H1 (cell line): Measurements from ENCODE around the gene SMTNL2. TPM values are rescaled to one million over a fixed set of nuclear protein-coding genes. Genes with fewer than 3 reads are reported as not detected.

Experiments
- CTCF ChIA-PET: fragments of 300-600 bp; sonication (Branson Sonifier 250); formaldehyde crosslinking; loops from one replicate; lab custom pipeline; 2021; ENCODE audit not compliant: partially characterized antibody; lab: Charles Lee
- POLR2A ChIA-PET: fragments of 300-600 bp; sonication (Branson Sonifier 250); formaldehyde crosslinking; loops from one replicate; lab custom pipeline; 2021; ENCODE audit warnings: inconsistent platforms; ENCODE audit not compliant: partially characterized antibody; lab: Charles Lee
- DNase-seq, 2 experiments: peaks; one replicate each; pipeline versions ENCODE4 v3.0.0 to v3.0.0-alpha.2; 2010 to 2022; ENCODE audit warnings: low spot score in 2 of 2, low read depth in 1 of 2, mixed read lengths in 1 of 2
- FAIRE-seq: peaks from 2 replicates; lab custom pipeline; 2011; peaks lifted over from hg19 to GRCh38; lab: Jason Lieb, UNC
- H2AFZ ChIP-seq: 2 replicates; pipeline ENCODE4 v1.8.1; 2012; ENCODE audit warnings: low read length, inconsistent platforms
- H2AK5ac ChIP-seq: 2 replicates; pipeline ENCODE4 v1.6.1; 2013; ENCODE audit warnings: low read depth, low read length
- H2BK120ac ChIP-seq: replicated peaks from 2 replicates; pipeline ENCODE3; 2013; ENCODE audit warnings: low read depth, low read length, inconsistent platforms
- H2BK12ac ChIP-seq: 2 replicates; pipeline ENCODE4 v1.6.1; 2013; ENCODE audit warnings: low read depth, low read length
- H2BK15ac ChIP-seq: 2 replicates; pipeline ENCODE4 v1.6.1; 2013; ENCODE audit warnings: low read length
- H2BK20ac ChIP-seq: 2 replicates; pipeline ENCODE4 v1.6.1; 2013; ENCODE audit warnings: low read length
- H2BK5ac ChIP-seq: 2 replicates; pipeline ENCODE4 v1.6.1; 2013; ENCODE audit warnings: low read depth, low read length
- H3K14ac ChIP-seq: 2 replicates; pipeline ENCODE4 v1.6.1; 2013; ENCODE audit warnings: inconsistent platforms; ENCODE audit not compliant: insufficient read length
- H3K18ac ChIP-seq: 2 replicates; pipeline ENCODE4 v1.6.1; 2013; ENCODE audit warnings: low read length; ENCODE audit errors: extremely low read depth
- H3K23ac ChIP-seq: 2 replicates; pipeline ENCODE4 v1.6.1; 2013; ENCODE audit warnings: inconsistent platforms; ENCODE audit not compliant: insufficient read length
- H3K23me2 ChIP-seq: 2 replicates; pipeline ENCODE4 v1.6.1; 2013; ENCODE audit warnings: low read depth, low read length
- H3K27ac ChIP-seq: 2 replicates; pipeline ENCODE4 v1.6.1; 2011; ENCODE audit warnings: low read depth, low read length, inconsistent platforms
- H3K27me3 ChIP-seq, 4 experiments: replicated peaks in 1 of 4; 1 replicate in 1 of 4; 2 replicates in 3 of 4; pipeline versions ENCODE4 v1.6.1 to v1.8.1; 2011 to 2013; ENCODE audit warnings: low read length in 3 of 4, mild to moderate bottlenecking in 3 of 4, inconsistent platforms in 2 of 4, mixed read lengths in 2 of 4, moderate library complexity in 1 of 4; ENCODE audit not compliant: control insufficient read depth in 3 of 4, insufficient read depth in 3 of 4; ENCODE audit errors: extremely low read depth in 1 of 4
- H3K36me3 ChIP-seq, 4 experiments: 2 replicates each; pipeline versions ENCODE4 v1.6.1 to v1.8.1; 2011 to 2013; ENCODE audit warnings: mild to moderate bottlenecking in 4 of 4, low read length in 3 of 4, moderate library complexity in 2 of 4, control low read depth in 1 of 4, inconsistent platforms in 1 of 4; ENCODE audit not compliant: insufficient read depth in 4 of 4, control insufficient read depth in 2 of 4
- H3K4ac ChIP-seq: replicated peaks from 2 replicates; pipeline ENCODE3; 2013; ENCODE audit warnings: low read length, low read depth, mixed read lengths, inconsistent platforms; ENCODE audit not compliant: insufficient read length
- H3K4me1 ChIP-seq, 4 experiments: replicated peaks in 1 of 4; 1 replicate in 1 of 4; 2 replicates in 3 of 4; pipeline versions ENCODE4 v1.6.1 to v1.8.1; 2011 to 2013; ENCODE audit warnings: low read length in 3 of 4, inconsistent platforms in 2 of 4, mixed read lengths in 1 of 4; ENCODE audit not compliant: insufficient read depth in 4 of 4, control insufficient read depth in 3 of 4
- H3K4me2 ChIP-seq, 2 experiments: 2 replicates each; pipeline versions ENCODE4 v1.6.1 to v1.8.1; 2011 to 2013; ENCODE audit warnings: low read depth in 2 of 2, low read length in 2 of 2, control low read depth in 1 of 2, inconsistent platforms in 1 of 2, mild to moderate bottlenecking in 1 of 2; ENCODE audit not compliant: insufficient read depth in 1 of 2
- H3K4me3 ChIP-seq, 4 experiments: fragments of 200-600, 300-600 bp in 1 of 4; sonication (generic), shearing (Covaris generic), sonication (Bioruptor Twin) in 1 of 4; 2 replicates each; pipeline versions ENCODE4 v1.5.1 to v1.8.1; 2011 to 2016; ENCODE audit warnings: low read length in 4 of 4, low read depth in 3 of 4, control low read depth in 2 of 4, inconsistent platforms in 2 of 4, mild to moderate bottlenecking in 2 of 4, mixed read lengths in 1 of 4, moderate library complexity in 1 of 4; ENCODE audit not compliant: insufficient read depth in 2 of 4; ENCODE audit errors: extremely low read depth in 1 of 4
- H3K56ac ChIP-seq: replicated peaks from 2 replicates; pipeline ENCODE3; 2013; ENCODE audit warnings: low read depth, mild to moderate bottlenecking, mixed read lengths, low read length, inconsistent platforms; ENCODE audit not compliant: insufficient read length
- H3K79me1 ChIP-seq: 2 replicates; pipeline ENCODE4 v1.6.1; 2013; ENCODE audit warnings: low read depth, low read length, control low read depth
- H3K79me2 ChIP-seq, 2 experiments: 2 replicates each; pipeline versions ENCODE4 v1.6.1 to v1.8.1; 2012 to 2013; ENCODE audit warnings: low read length in 2 of 2, mild to moderate bottlenecking in 2 of 2, inconsistent platforms in 1 of 2; ENCODE audit not compliant: insufficient read depth in 2 of 2, control insufficient read depth in 1 of 2
- H3K9ac ChIP-seq, 4 experiments: replicated peaks in 1 of 4; 1 replicate in 1 of 4; 2 replicates in 3 of 4; pipeline versions ENCODE4 v1.6.1 to v1.8.1; 2011 to 2013; ENCODE audit warnings: low read depth in 3 of 4, low read length in 3 of 4, control low read depth in 2 of 4, mild to moderate bottlenecking in 2 of 4, moderate library complexity in 2 of 4, inconsistent platforms in 1 of 4; ENCODE audit errors: extremely low read depth in 1 of 4
- H3K9me3 ChIP-seq, 2 experiments: 2 replicates each; pipeline versions ENCODE4 v1.6.1 to v1.8.1; 2012 to 2013; ENCODE audit warnings: mild to moderate bottlenecking in 2 of 2, moderate library complexity in 2 of 2, control low read depth in 1 of 2, inconsistent platforms in 1 of 2, low read depth in 1 of 2, low read length in 1 of 2, mixed read lengths in 1 of 2; ENCODE audit not compliant: insufficient read depth in 2 of 2
- H4K20me1 ChIP-seq, 2 experiments: replicated peaks in 1 of 2; 2 replicates each; pipeline versions ENCODE3 to v1.8.1; 2011 to 2013; ENCODE audit warnings: inconsistent platforms in 2 of 2, low read length in 2 of 2, mild to moderate bottlenecking in 1 of 2; ENCODE audit not compliant: insufficient read depth in 2 of 2, control insufficient read depth in 1 of 2
- H4K5ac ChIP-seq: 2 replicates; pipeline ENCODE4 v1.6.1; 2013; ENCODE audit warnings: low read length, low read depth, mixed read lengths, inconsistent platforms; ENCODE audit not compliant: insufficient read length
- H4K8ac ChIP-seq: 2 replicates; pipeline ENCODE4 v1.8.0; 2013; ENCODE audit warnings: mild to moderate bottlenecking, moderate library complexity, low read length, inconsistent platforms; ENCODE audit not compliant: insufficient read depth; ENCODE audit errors: extremely low read depth
- H4K91ac ChIP-seq: replicated peaks from 2 replicates; pipeline ENCODE3; 2013; ENCODE audit warnings: low read length, mixed read lengths, inconsistent platforms; ENCODE audit not compliant: insufficient read length
- GABPA ChIP-seq: IDR thresholded peaks from 2 replicates; pipeline ENCODE4 v1.6.1; 2011; ENCODE audit warnings: mild to moderate bottlenecking, low read length, moderate library complexity, borderline replicate concordance; ENCODE audit not compliant: insufficient read depth
- WGBS, 2 experiments: shearing (Covaris generic) in 1 of 2; methylation state at CpG; one replicate each; pipeline versions ENCODE4 v1.1.6 to v1.1.7; 2013 to 2015; ENCODE audit warnings: low lambda C conversion rate in 2 of 2, mixed read lengths in 2 of 2, inconsistent platforms in 1 of 2, low coverage in 1 of 2, missing lambda C conversion rate in 1 of 2; ENCODE audit not compliant: insufficient replicate concordance in 2 of 2, insufficient coverage in 1 of 2, insufficient read length in 1 of 2; ENCODE audit errors: extremely low coverage in 1 of 2, missing lambda C conversion rate in 1 of 2; 5-methylcytosine and 5-hydroxymethylcytosine counted together
- polyA plus RNA-seq, 7 experiments: library from polyadenylated mRNA; depleted of rRNA in 3 of 7; stranded (reverse) in 5 of 7; unstranded in 2 of 7; fragments of >200 nt in 5 of 7; fragments of 200-250 nt in 2 of 7; gene quantifications; 1 replicate in 5 of 7; 2 replicates in 1 of 7; 4 replicates in 1 of 7; pipeline versions ENCODE4 v1.2.1 to v1.2.3, GENCODE V29; 2011 to 2013; ENCODE audit warnings: missing spikeins in 2 of 7, mixed read lengths in 2 of 7
- total RNA-seq: library from RNA; stranded (reverse); fragmentation: NEBNext Ultra II Directional; extraction: Animal tissue kit (Norgen Biotek cat#: 25700); gene quantifications from 2 replicates; pipeline ENCODE4 v1.2.1, GENCODE V29; 2021

SMTNL2 gene
- total and polyA plus RNA-seq, 2 of the 8 experiments (the other 6 are each of a cell fraction or from before 2014, with no cell fraction given), result 3.6 to 4.5 TPM

GRCh38 chr17:4597975-4598374, 13.6 kb downstream of the SMTNL2 start:
- Histone ChIP-seq H2AFZ (no peak overlapping the region), H2BK20ac (0 out of 2 replicates have a peak overlapping the region, but pooled peaks have one; percentile 61), H2AK5ac (no peak overlapping the region), H3K79me2 (no peaks in the 10 kb centered on the region), H3K27me3 (0 out of 7 replicates have a peak, but pooled peaks cover 0 to 2% (median 0%) of the 10 kb centered on the region in 4 experiments), H4K5ac (no peak overlapping the region), H3K4me2 (no peak overlapping the region), H3K27ac (no peak overlapping the region), H2BK12ac (peak overlapping the region; percentile 39; the same call in 1 of the 2 replicates), H4K8ac (peak overlapping the region; percentile 82; the same call in 1 of the 2 replicates), H3K4me3 (no peak overlapping the region), H3K18ac (peak overlapping the region; percentile 48; the same call in 1 of the 2 replicates), H3K9me3 (no peaks in the 10 kb centered on the region), H3K79me1 (no peaks in the 10 kb centered on the region), H3K4me1 (peaks cover 4 to 32% (median 23%) of the 10 kb centered on the region in 4 experiments), H4K91ac (peak overlapping the region; percentile 67), H3K23ac (no peak overlapping the region), H2BK15ac (no peak overlapping the region), H3K23me2 (peaks cover 2% of the 10 kb centered on the region; the same call in 1 of the 2 replicates), H3K56ac (no peak overlapping the region), H3K4ac (peak overlapping the region; percentile 33), H3K14ac (no peak overlapping the region), H3K36me3 (no peaks in the 10 kb centered on the region), H2BK5ac (peak overlapping the region; percentile 63; the same call in 1 of the 2 replicates), H4K20me1 (no peaks in the 10 kb centered on the region), H3K9ac (no peak overlapping the region; a peak in 1 of 7 replicates), H2BK120ac (peak overlapping the region; percentile 51)
- POLR2A ChIA-PET, result interaction anchor here (0.8 to 2.1 kb wide), 10 partner anchors 10 to 71 kb away, joined by 3 to 8 read pairs (median 4); partner anchors contain the start of gene SMTNL2
- CTCF ChIA-PET, result interaction anchor here (0.6 to 10.1 kb wide), 9 partner anchors 9 to 93 kb away, joined by 3 to 77 read pairs (median 4); partner anchors contain the start of gene SMTNL2
- DNase-seq, result no peak
- 91% methylated on average over 13 of the region's 13 CpGs; no CpG with 5 or more reads in 1 of the 2 experiments for WGBS, 2 experiments
- FAIRE-seq, result no peak
- no peak for TF ChIP-seq GABPA
